Right renal cortex interstitium (tissue), 3 donors: ENCODE results near the gene ANK2. TPM values are rescaled to one million over a fixed set of nuclear protein-coding genes. Genes with fewer than 3 reads are reported as not detected.

Experiments used
- DNase-seq, 3 donors: peaks; one replicate each; pipeline ENCODE4 v3.0.0-alpha.2; 2013; ENCODE audit warnings: low read depth in 3 of 3, low spot score in 2 of 3
- polyA plus RNA-seq, 3 donors: library from polyadenylated mRNA; unstranded; fragments of 120-200 nt; gene quantifications; one replicate each; pipeline ENCODE4 v1.2.1, GENCODE V29; 2013; ENCODE audit not compliant: insufficient read length in 3 of 3

The ANK2 gene
- polyA plus RNA-seq, 3 donors: 60.8 to 77.1 (median 69.2) TPM

DNA sequence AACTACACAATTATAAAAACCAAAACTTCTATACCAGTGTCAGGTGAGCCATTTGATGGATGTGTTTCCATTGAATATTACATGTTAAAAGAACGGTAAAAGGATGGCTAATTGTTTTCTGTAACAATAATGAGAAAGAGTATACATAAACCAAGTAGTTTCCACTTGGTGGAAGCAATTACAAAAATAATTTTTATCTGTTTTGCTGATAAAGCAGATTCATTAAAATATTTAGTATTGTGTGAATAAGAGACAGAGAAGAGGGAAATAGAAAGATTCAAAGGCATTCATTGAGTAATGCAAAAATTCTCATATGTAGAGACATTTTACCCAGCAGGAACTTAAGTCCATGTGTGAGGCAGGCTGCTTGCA lies 95.7 kb downstream of the ANK2 start:
- DNase-seq: no peak

DNA sequence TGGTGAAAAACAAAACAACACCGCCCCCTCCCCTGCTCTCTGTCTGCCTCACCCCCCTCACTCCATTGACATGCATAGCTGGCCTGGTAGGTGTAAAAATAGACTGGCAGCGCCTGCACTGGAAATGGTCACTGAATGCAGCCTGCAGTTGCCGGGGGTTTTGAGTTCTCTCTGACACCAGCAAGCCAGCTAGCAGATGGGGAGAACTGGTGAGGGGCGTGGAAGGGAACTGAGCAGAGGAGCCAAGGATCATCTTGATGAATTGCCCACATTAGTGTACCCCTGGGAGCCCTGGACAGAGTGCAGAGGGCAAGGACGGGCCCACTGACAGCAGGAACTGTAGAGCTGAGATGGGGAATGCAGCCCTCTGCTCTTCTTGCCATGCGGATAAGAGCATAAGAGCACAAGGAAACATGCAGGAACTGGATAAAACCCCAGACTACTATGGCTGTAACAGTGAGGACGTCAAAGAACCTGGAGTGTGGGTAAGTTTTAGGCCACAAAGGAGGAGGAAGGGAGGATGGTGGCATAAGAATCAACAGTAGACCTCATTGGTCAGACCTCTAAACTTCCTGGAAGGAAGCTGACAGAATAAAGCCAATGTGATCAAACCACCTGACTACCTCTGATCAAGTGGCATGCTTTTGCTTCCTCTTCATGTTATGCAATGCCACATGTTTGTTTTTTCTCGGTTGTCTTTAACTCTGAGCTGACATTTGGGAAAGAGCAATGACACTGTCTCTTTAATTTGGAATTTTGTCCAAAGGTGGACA lies 96.3 kb downstream of the ANK2 start:
- DNase-seq: no peak

DNA sequence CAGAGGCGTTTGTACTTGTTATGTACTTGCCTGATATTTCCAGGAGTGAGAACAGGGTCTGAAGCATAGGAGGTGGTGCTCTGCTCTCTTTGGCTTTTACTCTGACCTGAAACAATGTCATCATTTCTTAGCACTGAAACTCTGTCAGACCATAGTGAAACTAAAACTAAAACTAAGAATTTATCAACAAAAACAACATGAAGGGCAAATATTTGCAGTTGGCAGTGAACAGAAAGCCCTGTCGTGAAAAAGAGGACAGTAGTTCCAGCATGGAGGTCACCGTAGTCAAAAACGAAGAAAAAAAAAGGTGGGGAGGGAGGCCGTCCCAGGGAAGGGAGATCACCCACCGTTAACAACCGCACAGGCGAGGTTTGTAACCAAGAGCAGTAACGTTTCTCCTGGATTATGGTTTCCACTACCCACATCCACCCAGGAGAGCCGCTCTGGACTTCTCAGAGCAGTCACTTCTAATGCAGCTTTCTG lies 97.5 kb downstream of the ANK2 start:
- DNase-seq: no peak

DNA sequence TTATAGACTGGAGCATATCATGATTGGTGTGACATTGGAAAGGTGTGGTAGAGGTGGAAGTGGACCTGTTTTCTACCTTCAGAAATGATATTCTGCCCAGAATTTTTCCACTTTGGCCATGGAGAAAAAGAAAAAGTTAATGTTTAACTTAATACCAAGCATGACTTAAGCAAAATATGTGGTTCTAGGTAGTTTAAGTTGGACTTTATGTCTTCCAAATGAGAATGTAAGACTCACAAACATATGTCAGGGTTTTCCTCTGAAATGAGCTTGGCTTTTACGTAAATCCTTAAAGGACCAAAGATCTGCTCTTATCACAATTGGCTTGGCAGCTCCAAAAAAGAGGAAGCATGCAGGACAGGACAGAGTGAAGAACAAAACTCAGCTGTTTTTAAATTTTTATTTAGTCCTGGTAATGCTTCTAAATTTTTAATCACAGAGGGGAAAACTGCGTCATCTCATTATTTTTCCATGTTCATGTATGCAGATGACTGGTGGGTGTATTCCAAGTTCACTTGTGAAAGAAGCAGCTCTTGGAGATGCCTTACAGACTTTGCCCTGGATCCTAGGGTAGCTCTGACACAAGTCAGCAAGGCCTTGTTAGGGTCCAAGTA lies 98.2 kb downstream of the ANK2 start:
- DNase-seq: no peak

DNA sequence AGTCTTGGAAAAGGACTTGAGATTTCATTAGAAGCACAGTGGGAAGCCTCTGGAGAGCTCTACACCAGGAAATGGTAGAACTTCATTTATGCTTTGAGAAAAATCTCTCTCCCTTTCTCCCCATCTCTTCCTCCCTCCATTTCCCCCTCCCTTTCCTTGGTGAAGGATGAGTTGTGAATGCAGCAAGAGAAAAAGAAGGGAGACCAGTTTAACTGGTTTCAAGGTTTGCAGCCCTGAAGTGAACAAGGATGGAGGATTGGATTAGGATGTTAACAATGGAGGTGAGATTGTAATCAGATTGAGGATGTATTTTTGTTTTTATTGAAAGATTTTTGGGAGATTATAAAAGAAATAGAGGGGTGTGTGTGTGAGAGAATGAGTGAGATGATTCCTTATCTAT lies 99.5 kb downstream of the ANK2 start:
- no peak for DNase-seq

DNA sequence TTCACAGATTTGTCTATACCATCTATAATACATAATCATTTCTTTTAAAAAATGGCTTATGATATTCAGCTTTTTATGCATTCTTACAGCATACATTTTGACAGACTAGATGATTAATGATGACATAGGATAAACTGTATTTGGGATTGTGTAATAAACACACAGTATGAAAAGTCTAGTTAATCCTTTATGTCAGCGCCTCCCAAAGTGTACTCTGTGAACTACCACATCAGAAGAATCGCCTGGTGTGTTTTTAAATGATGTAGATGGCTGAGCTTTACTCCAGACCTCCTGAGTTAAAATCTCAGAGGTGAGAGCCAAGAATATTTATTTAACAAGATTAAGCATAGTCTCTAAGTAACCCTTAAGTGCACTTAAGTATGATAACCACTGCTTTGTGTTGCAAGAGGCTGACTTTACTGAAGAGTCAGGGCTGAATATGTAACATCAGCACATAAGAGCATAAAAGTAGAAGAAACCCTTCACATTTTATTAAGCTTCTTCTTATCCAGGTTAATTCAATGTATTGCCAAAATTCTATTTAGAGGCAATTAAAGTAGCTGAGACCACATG lies 104.2 kb downstream of the ANK2 start:
- no peak for DNase-seq

DNA sequence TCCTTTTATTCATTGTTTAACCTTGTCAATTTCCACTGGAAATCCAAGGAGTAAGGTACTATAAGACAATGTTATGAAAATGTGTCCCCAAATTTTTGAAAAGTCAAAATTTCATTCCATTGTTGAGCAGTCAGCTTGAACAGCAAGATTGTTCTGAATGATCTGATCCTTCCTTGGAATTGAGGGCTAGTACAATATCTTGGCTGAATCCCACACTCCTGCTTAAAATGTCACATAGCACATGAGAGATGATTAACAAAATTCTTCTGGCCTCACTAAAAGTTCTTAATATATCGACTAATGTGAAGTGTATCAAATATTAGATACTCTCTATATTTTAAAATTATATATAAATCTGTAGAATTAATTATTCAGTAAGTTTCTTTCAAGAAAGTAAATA lies 104.8 kb downstream of the ANK2 start:
- DNase-seq: no peak

DNA sequence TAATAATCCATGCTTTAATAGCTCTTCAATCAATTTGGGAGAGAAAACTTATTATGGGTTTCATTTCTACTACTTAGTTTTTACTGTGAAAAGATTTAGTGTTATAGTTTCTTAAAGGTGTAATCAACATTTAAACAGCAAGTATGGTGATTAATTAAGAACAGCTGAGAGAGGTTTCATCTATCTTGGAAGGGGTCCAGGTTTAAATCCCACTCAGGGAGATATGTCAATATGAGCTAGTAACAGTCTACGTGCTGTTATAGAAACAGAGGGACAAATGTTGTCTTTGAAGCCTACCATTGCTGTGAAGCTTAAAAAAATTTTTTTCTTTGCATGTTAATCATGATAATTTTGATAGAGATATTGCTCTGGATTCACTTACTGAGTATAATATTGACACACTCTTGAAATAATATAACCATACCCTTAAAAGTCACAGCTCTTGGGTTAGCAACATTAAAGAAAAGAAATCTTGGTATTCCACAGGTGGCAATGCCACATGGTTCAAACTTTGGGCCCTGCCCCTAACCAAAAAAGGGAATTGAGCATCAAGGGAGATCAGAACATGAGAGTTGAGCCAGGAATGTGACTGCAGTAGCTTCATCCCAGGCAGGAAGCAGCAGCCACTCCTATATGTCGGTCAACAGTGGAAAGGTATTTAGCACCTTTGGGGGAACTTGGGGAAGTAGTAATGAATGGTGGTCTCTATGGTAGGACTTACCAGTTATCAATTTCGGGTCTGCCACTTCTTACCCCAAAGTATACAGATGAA lies 107.8 kb downstream of the ANK2 start:
- DNase-seq: no peak

DNA sequence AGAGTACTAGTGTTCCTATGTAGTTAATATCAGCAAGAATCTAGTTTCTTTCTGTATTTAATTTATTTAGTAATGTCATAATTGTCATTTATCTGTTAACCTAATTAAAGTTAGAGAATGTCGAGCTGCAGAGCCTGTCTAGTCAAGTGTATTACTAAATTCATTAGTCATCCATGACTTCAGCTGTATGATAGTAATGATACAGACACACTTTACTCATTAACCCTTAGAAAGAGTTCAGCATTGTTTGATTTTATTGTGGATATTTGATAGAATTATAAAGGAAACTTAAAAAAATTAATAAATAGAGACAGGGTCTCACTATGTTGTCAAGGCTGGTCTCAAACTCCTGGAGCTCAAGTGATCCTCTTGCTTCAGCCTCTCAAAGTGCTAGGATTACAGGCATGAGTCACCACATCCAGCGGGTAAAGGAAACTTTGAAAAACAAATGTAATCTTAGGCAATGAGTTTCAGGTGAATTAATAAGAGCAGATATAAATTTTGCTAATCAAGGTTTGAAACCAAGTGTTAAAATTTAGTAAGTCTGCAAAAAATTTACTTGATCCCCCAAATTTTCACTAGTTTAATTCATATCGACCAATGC lies 110.6 kb downstream of the ANK2 start:
- DNase-seq: no peak

DNA sequence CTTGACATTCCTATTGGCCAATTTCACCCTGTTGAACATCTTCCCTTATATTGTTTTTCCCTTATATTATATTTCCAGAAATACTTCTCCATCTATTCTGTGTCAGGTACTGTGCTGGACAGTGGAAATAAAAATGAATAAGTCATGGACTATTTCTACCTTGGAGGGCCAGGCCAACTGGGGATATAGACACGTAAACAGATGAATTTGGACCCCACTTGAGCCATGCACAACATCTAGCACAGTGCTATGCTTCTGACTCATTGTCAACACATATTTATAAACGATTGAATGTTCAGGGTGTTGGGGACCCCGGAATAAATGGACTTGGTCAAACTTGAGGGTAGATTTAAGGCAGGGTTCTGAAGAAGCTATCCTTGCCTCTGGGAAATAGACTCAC lies 111.1 kb downstream of the ANK2 start:
- DNase-seq: no peak

DNA sequence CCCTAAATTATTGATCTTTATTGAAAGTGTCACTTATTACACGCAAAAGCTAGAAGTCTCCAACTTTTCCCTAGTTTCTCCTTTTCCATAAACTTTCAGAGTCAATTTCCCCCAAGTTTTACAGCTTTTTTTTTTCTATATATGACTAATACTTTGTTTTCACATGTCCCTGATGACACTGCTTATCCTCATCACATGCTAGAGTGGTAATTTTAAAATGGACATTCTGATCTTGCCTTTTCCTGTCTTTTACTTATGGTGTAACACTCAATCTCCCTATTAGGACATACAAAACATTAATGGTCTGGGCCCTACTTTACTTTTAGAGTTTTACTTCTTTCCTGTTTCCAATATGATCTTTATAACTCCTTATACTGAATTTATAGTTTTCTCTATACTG lies 112.6 kb downstream of the ANK2 start:
- no peak for DNase-seq

DNA sequence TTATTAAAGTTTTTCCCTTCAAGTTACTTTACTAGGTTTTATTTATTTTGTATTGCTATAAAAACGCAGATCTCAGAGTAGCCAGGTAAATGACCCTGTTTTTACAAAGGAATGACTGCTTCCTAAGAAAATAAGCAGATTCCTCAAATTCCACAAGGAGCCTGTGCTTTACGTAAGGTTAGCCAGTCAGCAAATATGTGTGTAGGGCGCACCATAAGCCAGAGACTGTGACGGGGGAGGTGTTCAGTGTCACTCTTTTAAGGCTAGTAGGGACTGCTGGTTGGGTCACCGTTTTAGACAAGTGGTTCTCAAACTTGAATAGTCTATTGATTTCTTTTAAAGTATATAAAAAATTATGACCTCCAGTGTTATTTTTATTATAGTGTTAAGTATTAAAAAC lies 119.9 kb downstream of the ANK2 start:
- no peak for DNase-seq

DNA sequence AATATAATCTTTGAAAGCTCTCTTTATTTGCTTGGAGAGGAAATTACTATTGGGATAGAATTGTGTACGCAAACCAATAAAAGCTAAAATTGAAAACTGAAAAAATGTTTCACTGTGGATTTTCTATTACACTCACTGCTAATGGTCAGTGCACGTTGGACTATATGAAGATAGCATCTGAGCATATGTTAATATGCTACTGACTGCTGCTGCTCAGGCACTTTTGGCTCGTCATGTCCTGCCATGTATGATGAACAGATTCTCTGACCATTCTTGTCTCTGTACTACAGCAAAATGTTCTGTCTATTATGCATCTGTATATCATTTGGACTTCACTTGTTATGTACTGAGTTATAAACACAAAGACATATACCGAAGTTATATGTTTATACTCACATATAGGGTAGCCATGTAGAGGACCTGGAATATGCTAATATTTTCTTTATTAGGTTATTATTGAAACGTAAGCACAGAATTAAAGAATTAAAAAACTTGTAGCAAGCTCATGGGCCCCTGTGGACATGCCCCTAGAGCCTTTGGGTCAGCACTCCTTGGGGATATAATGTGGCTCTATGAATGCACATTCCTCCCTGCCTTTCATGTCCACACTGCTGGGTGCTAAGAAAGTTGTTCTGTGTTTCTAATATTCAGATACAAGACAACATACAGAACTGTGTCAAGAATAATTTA lies 120.8 kb downstream of the ANK2 start:
- no peak for DNase-seq

DNA sequence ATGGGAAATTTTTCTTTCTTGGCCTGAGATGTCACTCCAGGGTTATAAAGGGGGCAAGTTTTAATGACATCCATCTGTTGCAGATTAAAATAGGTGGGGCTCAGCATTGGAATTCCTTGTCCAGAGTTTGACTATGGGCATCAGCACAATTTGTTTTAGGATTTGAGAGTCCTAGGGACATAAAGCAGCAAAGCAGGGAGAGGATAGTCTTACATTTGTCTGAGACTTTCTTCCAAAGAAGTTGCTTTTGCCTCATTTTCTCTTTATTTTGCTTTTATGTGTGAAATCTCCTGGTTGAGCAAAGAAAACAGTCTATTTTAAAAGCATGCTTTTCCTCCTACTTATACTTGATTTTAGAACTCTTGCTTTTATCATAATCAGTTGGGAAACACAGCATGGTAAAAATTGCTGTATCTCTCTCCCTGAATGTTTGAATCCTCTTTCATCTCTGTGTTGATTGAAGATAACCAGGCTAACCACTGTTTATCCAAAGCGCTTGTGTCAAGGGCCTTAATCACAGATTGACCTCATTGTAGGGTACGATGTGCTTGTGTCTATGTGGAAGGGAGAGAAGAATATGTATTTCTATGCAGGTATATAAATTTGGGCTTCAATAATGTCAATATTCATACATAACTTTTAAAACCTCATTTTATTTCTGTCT lies 121.5 kb downstream of the ANK2 start:
- no peak for DNase-seq

DNA sequence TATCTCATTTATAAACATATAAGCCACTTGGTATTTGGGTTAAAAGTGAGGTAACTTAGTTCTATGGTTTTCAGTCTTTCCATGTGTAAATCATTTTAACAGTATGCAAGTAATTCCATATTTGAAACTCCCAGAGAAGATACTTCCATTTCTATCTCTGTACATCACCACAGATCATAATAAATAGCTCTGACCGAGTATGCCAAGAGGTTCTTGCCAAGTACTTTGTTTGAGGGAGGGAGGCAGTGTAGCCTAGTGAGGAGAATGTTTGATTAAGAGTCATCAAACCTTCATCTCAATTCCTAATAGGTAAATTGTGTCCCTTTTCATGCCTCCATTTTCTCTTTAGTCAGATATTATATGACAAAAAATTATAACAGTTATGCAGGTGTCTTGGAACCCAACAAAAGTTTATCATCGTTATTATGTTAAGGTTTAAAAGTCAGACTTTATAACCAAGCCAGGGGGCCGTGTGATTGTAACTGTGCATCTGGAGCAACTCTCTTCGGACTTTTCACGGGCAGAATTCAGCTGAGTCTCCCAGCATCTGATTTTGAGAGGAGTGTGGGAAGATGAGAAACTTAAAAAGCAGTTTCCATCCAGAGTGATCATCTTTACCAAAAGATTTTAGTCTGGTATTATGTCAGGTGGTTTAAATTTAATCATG lies 123.8 kb downstream of the ANK2 start:
- DNase-seq: no peak

DNA sequence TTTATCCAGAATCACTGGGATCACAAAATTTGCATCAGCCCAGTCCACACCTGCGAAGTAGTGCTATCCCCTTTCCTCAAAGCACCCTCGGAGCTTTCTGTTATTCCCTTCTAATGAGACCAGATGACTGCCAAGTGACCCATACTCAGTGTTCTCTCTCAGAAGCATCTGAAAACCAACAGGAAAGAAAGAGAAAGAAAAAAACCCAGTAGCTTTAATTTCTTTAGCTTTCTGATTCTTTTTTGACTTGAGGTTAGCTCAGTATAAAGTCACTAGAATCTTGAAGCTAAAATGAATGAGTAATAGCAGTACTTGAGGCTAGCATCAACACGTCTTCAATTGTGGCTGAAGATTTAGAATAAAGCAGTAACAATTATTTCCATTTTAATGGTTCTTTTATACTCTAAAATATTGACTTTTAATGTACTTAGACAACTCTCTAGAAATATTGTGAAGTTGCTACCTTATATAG lies 124.4 kb downstream of the ANK2 start:
- DNase-seq: no peak

DNA sequence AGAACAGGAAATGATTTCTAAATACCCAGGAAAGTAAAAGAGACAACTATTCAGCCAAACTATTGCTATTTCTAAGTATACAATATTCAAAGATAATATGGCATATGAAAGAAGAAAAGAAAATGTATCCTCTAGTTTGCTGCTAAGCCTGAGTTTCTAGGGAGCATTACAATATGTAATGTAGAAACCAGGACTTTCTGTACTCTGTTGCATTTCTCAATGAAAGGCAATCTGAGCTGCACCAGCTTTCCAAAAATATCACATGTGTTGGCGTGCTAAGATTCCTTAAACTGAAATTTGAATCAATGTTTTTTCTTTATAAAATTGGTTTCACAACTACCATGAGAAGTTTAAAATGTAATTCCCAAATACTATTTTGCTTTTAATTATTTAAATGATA lies 129.6 kb downstream of the ANK2 start:
- no peak for DNase-seq

DNA sequence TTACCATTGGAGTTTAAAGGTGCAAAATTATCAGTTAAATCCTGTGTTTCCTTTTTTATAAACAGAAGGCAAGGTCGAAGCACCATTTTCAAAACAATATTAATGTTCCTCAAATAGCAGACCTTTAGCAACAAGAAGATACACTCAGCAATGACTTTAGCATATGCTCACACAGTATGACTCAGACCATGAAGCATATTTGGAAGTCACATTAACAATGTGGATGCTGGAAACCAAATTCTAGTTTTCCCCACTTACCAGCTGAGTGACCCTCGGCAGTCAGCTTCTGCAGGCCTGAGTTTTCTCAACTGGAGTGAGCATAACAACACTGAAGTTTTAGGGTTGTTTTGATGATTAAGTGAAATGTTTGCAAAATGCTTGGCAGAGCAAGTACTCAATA lies 130.5 kb downstream of the ANK2 start:
- DNase-seq: no peak

DNA sequence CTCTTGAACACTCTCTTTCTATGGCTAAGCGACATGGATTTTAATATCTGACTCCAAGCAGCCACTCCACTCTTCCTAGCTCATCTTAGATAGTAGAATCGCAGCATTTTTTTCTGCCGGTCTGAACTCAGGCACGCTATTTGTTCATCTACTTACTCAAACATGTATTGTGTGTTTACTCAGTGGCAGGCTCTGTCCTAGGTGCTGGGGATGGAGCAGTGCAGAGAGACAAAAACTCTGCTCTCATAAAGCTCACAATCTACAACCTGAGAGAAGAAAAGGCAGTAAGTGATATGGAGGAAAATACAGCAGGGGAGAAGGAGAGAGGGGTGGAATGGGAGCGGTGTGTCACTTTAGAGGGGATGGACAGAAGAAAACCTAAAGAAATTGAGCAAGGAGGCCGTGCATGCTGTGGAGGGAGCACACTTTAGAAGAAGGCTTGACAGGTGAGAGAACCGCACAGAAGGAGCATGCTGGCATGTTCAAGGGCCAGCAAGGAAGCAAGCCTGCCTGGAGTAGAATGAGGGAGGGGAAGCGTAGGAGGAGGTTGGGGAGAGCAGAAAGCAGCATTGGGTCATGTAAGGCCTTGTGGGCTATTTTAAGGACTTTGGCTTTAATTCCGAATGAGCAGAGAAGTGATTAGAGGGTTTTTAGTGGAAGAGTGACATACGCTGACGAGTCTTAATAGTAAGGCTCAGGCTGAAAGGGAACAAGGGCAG lies 132.0 kb downstream of the ANK2 start:
- no peak for DNase-seq
